GM18868 (cell line): ENCODE results near the gene CRYL1.

Experiments
- ATAC-seq: cut with Tn5 transposase; IDR thresholded peaks from one replicate; pipeline ENCODE4 v1.9.1; 2021; ENCODE audit warnings: mild to moderate bottlenecking, moderate library complexity; ENCODE audit not compliant: unreplicated experiment

CRYL1 gene

DNA sequence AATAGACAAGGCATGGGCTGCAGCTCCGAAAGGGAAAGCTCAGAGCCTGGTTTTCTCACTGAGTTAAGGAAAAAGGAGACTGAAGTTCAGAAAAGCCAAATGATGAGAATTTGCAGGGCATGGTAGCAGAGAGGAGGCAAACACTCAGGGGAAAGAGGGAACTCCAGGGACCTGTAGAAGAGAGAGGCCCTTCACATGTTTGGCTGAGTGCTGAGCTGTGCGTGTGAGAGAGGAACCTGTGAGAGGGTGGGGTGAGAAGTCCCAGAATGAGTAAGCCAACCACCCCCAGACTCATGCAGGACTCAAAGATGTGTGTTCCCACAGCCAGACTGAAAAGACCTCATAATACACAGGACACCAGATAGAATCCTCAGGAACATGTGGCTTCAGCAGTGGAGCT, 2.8 kb upstream of the CRYL1 start:
- peak; percentile 66 for ATAC-seq

DNA sequence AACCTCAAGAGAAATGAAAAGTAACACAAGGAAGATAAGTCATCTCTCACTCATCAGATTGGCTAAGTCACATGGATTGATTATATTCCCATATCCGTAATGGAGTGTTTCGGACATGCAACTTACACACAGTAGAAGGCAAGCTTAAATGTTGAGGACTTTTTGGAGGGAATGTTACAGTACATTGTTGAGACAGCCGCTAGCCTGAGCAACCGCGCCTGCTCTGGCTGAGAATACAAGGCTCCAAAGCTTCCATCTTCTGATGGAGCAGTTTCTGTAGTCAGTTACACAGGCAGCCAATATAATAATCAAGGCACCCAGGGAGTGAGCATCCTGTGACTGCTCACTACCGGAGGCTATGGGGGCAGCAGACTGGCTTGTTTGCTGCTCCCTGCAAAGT, 1.0 kb upstream of the CRYL1 start:
- ATAC-seq = no peak

DNA sequence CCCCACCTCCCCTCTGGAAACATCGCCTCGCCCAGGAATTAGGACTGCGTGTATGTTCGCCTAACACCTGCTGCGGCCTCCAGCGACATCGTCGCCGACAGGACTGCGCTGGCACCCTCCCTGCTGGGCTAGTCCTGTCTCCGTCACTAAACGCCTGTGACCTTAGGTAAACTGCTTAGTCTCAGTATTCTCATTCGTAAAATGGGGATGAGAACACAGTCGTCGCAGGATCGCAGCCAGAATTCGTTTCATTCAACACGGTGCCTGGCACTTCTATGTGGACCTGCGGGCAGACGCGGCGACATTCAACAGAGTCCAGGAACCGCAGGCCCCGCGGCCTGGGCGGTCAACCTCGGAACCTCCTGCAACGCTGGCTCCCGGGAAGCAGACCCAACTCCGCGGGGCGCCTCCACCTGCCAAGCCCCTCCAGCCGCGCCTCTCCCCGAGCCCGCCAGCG, 485 bp downstream of the CRYL1 start:
- peak; percentile 4 for ATAC-seq

DNA sequence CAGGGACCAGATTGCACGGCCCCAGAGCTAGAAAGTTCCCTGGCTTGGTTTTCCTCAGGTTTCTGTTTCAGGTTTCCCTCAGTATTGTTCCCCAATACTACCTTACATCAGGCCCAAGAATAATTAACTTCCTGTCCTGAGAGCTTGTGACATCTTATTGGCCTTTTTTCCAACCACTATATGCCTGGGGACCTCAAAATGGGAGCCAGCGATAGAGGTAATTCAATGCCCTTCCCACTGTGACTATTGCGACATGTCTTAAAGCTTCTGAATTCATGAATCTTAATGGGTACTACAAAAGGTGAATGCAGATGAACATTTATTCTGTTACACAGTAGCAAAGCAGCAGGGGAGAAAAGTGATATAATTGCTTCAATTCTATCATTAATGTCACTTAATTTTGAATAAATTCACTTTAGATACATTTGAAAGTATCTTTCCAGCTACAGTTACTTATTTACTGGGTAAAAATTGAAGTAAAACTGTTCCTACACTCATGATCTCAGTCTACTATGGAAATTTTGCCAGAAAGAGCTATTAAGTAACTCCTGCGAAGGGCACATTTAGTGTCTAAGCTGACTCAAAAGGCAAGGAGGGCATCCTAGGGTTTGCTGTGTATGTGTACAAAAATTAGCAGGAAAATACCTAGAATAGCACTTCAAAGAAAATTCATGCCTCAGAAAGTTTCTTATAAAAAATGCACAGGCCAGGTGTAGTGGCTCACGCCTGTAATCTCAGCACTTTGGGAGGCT, 4.1 kb downstream of the CRYL1 start:
- no peak for ATAC-seq

DNA sequence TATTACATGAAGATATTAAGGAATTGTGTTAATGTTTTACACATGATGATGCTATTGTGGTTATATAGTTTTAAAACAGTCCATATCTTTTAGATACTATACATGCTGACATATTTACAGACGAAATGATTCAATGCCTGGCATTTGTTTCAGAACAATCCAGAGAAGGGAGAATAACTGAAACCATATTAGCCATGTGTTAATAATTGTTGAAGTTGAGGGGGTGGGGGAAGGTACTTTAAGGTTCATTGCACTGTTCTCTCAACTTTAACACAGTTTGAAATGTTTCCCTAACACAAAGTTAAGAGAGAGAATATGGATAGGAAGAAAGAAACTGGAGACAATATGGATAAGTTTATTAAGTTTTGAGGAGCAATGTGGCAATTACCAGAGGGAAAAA, 5.8 kb downstream of the CRYL1 start:
- no peak for ATAC-seq

DNA sequence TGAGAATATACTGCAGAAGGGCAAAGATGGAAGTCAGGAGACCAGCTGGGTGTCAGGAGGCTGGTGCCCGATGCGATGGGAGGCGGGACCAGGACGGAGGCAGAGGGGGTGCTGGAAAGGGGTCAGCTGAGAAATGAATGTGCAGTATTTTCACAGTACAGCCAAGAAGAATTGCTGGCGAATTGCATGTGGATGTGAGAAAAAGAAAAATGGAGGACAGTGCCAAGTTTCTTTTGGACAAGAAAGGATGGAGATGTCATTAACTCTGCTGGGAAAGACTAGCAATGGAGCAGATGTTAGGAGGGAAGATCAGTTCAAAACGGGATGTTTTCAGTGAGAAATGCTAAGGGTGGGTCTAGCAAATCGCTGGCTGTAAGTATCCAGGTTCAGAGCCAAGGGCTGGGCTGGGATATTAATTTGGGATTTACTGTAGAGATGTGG, 7.0 kb downstream of the CRYL1 start:
- ATAC-seq = no peak

DNA sequence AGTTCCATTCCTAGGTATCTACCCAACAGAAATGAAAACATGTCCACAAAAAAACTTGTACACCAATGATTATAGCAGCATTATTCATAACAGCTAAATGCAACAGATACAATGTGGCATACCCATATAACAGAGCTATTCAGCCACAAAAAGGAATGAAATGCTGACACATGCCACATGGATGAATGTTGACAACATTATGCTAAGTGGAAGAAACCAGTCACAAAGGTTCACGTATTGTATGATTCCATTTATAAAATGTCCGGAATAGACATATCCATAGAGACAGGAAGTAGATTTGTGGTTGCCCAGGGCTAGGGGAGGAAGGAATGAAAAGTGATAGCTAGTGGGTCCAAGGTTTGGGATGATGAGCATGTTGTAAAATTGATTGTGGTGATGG, 10.8 kb downstream of the CRYL1 start:
- no peak for ATAC-seq

DNA sequence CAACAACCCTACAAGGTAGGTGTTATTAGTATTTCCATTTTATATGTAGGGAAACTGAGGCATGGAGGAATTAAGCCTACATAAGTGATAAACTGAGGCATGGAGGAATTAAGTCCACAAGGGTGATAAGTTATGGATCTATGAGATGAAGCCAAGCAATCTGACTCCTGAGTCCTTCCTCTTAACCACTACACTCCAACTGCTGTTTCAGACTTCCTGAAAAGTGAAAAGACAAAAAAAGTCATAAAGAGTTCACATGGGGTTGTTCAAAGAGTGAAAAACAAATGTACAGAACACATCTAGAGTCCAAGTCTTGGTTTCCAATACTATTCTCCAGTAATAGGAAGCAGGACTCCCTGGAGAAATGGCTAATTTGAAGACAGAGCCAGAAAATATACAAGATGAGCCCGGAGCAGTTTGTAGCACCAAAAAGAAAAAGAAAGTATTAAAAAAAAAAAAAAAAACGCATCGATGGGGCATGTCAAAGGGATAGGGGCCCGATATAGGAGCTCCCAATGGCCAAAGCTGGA, 12.1 kb downstream of the CRYL1 start:
- no peak for ATAC-seq

DNA sequence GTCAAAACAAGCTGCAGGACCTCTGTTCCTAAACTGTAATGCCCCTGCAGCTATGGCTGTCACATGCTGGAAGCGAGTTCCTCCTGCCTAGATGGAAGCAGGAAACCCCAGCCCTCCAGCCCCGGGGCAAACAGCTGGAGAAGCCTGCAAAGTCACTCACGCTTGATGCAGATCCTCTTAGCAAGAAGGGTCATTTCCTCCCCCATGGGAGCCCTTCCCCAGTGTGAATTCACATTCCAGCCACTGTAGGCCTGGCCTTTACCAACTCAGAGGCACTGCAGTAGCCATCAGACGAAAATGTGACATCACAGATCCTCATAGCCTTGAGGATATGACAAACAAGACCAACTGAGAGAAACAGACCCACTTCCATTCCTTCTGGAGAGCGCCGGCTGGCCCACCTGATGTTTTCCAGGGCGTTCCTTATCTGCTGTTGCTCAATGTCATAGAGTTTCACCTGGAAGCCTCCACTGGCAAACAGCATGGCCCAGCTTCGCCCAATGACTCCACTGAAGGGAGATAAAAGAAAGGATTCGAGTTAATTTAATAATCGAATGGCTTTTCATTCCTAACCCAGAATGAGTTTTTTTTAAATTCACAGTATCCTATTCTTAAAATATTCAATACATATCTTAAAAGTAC, 13.5 kb downstream of the CRYL1 start:
- ATAC-seq = no peak

DNA sequence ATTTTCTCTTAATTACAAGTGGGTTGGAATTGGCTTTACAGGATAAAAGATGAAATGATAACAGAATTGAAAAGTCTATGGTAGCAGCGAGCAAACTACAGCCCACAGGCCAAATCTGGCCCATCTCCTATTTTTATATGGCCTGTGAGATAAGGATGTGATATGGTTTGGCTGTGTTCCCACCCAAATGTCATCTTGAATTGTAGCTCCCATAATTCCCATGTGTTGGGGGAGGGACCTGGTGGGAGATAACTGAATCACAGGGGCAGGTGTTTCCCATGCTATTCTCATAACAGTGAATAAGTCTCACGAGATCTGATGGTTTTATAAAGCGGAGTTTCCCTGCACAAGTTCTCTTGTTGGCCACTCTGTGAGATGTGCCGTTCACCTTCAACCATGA, 19.0 kb downstream of the CRYL1 start:
- ATAC-seq = no peak

DNA sequence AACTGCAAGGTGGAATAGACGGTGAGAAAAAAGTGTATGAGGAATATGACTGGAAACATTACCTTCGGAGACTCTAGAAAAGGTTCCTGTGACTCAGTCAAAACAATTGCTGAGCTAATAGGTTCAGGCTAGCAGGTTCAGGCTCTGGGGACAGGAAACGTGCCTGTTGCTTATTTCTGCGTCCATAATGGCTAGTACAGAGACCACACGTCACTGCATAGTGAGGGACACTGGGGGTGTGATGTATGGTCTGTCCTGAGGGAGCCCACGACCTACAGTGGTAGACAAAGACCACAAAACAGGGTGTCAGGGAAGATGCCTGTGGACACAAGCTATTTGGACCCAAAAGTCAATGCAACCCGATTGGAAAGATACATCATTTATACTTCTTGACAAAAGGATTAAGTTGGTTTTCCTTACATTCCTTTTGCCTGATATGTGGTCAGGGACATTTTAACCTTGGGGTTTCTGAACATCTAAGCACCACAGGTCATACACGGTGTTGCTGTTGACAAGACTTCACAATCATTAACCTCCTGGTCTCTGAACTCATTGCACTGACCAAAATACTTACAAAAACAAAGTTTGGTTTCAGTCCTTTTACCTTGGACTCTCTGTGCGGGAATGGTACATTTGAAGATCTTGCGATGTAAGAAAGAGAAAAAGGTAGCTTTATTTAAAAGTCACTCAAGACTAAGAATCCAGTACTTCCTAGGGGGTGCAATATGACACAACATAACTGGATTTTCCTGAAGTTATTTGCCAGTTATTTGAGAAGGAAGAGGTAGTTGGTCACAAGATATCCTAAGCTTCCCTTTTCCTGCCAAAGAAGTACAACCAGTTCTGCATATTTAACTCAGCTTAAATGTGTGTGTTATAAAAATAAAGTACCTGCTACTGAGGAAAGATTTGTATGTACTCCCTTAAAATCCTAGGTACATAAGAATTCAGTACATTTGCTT, 20.0 kb downstream of the CRYL1 start:
- no peak for ATAC-seq

DNA sequence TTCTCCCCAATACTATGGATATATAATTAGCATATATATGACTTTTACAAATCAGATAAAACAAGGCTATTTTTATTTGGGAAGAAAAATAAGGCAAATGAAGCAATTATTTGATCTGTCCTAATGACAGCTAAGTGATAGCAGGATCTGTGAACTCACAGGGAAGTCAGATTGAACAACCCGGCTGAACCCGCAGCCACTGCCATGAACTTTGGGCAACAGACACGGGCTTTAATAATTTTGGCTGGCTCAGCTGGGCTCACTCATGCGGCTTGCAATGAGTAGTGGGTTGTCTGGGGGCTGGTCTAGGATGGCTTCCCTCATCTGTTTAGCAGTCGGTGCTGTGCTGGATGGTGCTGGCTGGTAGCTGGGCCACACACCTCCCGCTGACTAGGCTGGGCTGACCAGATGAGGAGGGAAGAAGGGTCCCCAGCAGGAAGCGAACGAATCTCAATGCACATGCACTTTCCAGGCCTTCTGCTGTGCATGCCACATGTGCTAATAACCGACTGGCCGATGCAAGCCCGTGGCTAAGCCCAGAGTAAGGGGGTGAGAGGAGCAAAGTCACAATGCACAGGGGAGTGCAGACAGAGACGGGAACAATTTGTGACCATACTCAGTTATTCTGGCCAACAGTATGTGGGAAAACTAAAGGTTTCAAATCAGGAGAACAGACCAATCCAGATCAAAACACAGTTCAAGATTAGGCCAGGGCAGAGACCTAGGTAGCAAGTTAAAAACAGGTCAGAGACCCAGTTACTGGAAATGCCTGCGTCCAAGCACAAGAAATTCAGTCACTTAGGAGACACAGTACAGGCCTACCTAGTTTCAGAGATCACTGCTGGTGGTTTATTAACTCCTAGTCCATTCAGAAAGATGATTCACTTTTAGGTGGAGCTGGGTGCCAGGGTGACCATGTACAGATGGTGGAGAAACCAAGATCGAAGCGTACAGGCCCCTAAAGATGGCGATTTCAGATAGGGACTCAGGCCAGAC, 22.3 kb downstream of the CRYL1 start:
- no peak for ATAC-seq

DNA sequence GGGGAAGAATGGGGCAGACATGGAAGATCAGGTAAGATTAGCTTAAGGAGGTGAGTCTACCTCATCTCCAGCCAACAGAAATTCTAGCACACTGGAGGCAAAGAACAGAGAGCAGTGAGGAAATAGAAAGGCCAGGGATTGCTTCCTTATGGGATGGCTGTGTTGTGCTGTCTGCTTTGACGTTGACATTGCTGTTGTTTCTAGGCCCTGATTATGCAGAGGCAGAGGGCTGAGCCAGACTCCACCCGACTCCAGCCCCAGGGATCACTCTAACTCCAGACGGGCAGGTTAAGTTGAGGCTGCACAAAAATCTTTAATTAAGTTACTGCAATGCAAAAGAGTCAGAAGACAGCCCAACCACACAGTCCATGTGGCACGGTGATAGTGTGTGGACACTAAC, 24.1 kb downstream of the CRYL1 start:
- no peak for ATAC-seq

DNA sequence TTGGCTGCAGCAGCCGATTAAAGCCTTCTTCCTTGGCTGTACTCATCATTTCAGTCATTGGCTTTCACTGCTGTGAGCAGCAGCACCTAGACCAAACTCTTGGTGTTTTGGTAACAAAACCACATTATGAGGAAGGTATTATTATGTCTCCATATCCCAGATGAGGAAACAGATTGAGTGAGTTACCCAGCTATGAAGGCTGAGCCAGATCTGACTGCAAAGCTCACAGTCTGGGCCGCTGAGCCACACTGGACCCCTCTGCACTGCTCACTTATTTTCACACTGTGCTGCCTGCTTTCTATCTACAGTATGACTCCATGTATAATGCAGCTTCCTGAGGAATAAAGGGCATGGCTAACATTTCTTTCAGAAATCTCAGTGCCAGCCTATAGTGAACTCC, 24.5 kb downstream of the CRYL1 start:
- no peak for ATAC-seq

DNA sequence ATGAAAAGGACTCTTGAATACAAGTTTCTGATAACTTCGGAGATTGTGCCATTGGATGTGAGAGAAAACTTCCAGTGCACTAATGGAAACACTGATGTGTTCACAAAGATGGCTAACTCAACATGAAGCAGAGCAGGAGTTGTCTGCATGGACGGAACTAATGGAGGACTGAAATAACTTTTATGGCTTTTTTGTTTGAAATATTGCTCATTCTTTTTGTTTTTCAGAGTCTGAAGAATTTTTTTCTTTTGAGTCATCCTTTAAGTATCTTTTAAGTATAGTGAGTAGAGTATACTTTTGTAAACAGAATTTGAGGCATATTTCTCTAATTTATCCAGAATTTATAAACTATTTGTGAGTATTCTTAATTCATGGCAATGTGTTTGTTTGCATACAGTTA, 25.7 kb downstream of the CRYL1 start:
- no peak for ATAC-seq

DNA sequence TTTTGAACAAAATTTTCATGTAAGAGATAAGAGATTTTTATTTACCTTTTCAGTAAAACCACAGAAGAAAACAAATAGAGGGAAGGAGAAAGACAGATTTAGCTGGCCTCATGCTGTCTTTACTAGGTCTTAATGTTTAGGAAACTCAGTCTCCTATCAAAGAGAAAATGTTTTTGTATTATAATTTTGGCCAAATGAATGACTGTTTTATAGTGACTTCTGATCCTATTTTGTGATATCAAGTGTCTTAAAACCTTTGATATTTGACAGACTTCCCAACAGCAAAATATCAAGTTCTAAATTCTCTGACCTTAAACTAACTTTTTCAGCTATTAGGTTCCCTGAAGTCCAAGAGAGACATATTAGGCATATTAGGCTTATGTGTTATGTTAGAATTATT, 27.0 kb downstream of the CRYL1 start:
- no peak for ATAC-seq

DNA sequence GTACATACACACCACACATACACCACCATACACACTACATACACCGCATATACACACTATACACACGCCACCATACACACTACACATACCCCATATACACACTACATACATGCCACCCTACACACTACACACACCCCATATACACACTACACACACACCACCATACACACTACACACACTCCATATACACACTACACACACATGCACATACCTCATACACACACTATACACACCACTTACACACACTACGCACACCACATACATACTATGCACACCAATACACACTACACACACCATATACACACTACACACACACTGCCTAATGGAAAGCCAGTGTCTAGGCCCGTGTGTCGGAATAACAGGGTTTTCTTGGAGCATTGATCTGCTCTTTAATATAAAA, 27.5 kb downstream of the CRYL1 start:
- ATAC-seq = no peak

DNA sequence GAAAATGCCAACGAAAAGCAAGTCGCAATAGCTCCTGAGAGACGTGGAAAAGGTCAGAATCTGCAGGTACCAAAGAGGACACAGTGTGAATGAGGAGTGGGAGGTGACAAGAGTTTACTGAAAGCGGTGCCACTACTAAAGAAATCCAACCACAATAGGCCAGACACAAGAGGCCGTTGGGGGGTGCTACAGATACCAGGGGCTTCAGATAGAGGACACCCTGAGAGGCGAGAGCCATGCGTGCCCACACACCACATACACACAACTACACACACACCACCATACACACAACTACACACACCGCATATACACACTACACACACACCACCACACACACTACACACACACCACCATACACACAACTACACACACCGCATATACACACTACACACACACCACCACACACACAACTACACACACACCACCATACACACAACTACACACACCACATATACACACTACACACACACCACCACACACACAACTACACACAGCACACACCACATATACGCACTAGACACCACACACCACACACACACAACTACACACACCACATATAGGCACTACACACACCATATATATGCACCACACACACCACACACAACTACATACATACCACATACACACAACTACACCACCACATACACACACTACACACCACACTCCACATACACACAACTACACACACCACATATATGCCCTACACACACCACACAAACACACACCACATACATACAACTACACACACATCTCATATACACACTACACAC, 28.5 kb downstream of the CRYL1 start:
- ATAC-seq = no peak
